ENCODE results near the gene RNF208.
"Not testable (repeated sequence)": the region's sequence is repeated elsewhere in the genome, so short reads cannot be mapped to it uniquely, and the experiment has no call there.

The RNF208 gene

DNA sequence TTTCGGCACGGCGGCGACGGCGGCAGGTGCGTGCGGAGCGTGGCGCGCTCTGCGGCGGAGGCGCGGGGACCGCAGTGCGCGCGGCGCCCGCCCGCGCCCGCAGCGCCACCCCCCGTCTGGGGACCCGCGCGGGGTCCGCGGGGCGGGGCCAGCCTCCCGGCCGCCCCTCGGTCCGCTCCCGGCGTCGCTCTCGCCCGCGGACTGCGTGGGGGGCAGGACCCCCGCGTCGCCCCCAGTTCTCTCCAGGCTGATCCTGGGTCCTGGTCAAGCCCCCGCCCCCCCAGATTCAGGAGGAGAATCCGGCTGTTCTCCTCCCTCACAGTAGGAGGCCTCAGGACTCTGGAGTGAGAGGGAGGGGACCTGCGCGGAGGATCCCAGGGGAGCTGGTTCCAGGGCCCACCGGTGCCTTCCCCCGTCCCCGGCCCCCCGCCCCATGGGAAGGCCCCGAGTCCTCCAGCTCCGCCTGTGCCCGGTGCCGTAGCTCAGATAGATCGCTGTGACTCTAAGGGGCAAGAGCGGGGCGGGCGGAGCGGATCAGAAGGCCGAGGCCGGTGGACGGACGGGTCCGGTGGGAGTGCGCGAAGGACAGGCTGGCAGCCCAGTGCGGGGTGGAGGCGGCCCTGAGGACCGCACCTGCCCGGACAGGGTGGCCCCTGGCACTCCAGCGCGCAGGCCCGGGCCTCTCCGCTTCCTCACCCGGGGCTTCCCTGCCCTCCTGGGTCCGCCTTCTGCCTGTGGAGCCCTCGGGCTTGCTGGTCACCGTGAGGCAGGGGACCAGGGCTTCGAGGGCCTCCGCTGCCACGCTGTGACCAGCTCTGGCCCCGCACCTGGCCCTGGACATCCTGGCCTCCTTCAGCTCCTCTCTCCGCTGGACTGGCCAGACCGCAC is at the start of gene RNF208:
Gene RNF208 (minus strand): TSS at position 51 of the 888 bp plus-strand sequence. CDS start 1,028 bp downstream, outside the sequence.
- DNase-seq, result peak; percentile 44

GRCh38 chr9:137271696-137272076 is 49.6 kb upstream of the RNF208 start:
- DNase-seq, result no peak

- no peak for DNase-seq
These were observed 49.1 kb upstream of the RNF208 start for GRCh38 chr9:137270929-137271695.

DNA sequence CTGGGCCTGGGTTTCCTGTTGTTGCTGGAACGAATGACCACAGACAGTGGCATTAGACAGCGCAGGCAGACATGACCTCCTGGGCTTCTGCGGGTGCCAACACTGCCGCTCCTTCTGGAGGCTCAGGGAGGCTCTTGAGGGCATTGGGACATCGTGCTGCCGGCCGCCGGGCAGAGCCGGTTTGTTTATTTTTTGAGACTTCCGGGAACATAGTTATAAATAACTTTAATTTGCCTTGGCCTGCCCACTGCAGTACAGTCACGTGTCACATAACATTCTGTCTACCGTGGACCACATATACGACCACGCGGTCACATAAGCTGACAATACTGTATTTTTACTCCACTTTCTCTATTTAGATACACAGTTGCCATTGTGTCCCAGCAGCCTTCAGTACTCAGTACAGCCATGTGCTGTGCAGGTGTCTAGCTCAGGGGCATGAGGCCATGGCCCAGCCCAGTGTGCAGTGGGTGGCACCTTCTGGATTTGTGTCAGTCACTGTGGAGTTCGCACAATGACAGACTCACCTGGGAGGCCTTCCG is 47.3 kb upstream of the RNF208 start:
- DNase-seq, result no peak

GRCh38 chr9:137268538-137269201 is 46.6 kb upstream of the RNF208 start:
- DNase-seq, result no peak

GRCh38 chr9:137267933-137268355 is 45.9 kb upstream of the RNF208 start:
- no peak for DNase-seq

- DNase-seq, result no peak
These were observed 44.8 kb upstream of the RNF208 start for GRCh38 chr9:137266585-137267453.

GRCh38 chr9:137266162-137266527 is 44.1 kb upstream of the RNF208 start:
- DNase-seq, result no peak

- no peak for DNase-seq
These were observed 43.6 kb upstream of the RNF208 start for GRCh38 chr9:137265496-137266161.

GRCh38 chr9:137264067-137264466 is 42.0 kb upstream of the RNF208 start:
- DNase-seq, result no peak

DNA sequence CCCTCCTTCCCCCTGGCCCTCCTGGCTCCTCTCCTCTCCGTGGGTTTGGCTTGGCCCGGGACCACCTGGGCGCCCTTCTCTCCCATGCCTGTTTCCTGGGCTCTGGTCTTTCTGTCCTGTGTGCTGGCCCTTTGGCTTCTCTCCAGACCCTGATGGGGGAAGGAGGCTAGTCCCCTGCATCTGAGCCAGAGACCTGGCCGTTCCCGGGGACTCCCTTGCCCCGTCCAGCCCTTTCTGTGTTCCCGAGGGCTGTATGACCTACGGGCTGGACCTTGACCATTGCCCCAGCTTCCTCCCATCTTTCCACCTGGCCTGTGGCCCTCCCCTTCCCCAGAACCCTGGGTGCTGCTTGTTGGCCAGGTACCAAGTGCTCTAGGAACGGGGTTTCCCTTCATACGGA is 41.5 kb upstream of the RNF208 start:
- DNase-seq, result no peak

- no peak for DNase-seq
These were observed 40.9 kb upstream of the RNF208 start for GRCh38 chr9:137262909-137263285.

- not testable (repeated sequence) for DNase-seq
These were observed 40.3 kb upstream of the RNF208 start for GRCh38 chr9:137262173-137262908.

- no peak for DNase-seq
These were observed 34.8 kb upstream of the RNF208 start for GRCh38 chr9:137256856-137257255.

GRCh38 chr9:137256362-137256761 is 34.3 kb upstream of the RNF208 start:
- DNase-seq, result no peak

- DNase-seq, result no peak
These were observed 33.5 kb upstream of the RNF208 start for GRCh38 chr9:137255448-137256114.

DNA sequence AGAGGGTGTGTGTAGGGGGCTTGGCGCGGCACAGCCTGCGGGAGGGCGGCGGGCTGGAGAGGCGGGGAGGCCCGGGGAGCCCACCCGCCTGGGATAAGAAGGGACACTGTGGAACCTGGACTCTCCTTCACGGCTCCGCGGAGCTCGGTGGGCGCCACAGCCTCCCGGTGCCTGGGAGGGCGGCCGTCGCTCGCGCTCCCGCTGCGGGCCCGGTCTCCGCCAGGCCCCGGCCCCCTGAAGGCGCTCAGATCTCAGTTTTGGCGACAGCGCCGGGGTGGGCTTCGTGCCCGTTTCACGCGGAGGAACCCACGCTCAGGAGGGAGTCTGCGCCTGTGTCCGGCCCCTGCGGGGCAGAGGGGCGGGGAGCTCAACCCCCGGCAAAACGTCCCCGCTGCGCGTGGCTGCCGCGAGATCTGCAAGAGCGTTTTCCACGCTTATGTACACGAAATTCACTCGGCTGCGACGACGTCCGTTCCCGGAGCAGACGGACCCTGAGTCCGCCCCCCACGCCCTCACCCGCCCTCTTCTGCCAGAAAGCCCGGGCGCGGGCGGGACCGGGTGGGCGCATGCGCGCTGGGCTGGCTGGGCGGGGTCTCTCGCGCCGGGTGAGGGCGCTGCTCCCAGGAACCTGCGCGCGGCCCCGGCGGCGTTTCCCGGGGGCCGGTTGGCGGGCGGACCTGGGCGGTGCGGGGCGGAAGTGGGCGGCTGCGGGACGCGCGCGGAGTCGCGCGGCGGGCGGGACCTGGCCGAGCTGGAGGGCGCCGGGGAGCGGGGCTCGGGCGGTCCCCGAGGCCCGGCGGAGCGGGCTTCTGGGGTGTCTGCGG is 32.8 kb upstream of the RNF208 start, which contains the start of gene NELFB:
Gene NELFB (plus strand): TSS at position 704 of the 824 bp plus-strand sequence.
- DNase-seq, result peak; percentile 81

DNA sequence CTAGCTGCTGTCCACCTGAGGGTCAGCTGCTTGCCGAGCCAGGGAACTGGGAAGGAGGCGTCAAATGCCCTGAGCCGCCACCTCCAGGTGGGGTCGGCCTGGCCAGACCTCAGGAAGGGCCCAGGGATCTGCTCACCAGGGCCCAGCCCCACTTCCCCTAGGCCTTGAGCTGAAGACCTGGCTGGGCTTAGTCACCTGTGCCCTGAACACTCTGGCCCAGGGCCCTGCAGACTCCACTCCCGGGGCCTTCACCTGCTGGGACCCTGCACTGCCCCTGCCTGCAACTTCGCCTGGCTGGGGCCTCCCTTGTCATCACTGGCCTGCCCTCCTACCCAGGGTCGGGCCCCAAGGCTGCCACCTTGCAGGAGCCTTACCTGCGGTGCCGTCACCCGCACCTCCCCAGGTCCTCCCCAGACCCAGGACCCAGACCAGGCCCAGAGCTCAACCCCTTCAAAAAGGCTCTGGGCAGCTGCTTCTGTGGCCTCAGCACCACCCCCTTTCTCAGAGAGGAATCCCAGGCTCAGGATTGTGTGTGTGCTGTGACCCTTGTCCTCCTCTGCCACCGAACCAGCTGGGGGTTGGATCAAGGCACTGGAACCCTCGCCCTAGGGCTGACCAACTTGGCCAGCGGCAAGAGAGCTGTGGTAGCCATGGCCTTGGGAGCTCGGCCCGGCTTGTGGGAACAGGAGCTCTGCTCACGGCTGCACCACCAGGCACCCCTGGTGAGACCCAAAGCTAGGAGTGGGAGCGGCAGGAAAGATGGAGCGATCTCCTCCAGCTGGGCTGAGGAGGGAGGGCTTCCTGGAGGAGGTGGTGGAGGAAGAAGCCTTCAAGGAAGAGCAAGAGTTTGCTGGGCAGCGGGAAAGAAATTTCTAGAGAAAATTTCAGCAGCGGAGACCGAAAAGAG is 31.9 kb upstream of the RNF208 start:
- DNase-seq, result no peak

Measured in NCI-H1436 (cell line).